Trophoblast cell (in vitro differentiated cells and primary cell): Measurements from ENCODE around the gene FBRSL1.
A peak's percentile ranks its signal among the peaks of the same experiment; 100 is the strongest.
"Not testable (repeated sequence)": the region's sequence is repeated elsewhere in the genome, so short reads cannot be mapped to it uniquely, and the experiment has no call there.

Source experiments
- DNase-seq, 2 donors: peaks; one replicate each; pipeline ENCODE4 v3.0.0-alpha.2; 2016
- H2AFZ ChIP-seq: 2 replicates; pipeline ENCODE4 v1.6.1; 2013; ENCODE audit warnings: low read length, moderate library complexity, mild to moderate bottlenecking; ENCODE audit not compliant: insufficient read depth, poor library complexity
- H2AK5ac ChIP-seq: 2 replicates; pipeline ENCODE4 v1.6.1; 2013; ENCODE audit warnings: mild to moderate bottlenecking, low read length
- H2BK120ac ChIP-seq: 2 replicates; pipeline ENCODE4 v1.6.1; 2013; ENCODE audit warnings: low read length, mild to moderate bottlenecking, moderate library complexity; ENCODE audit not compliant: insufficient read depth, poor library complexity
- H2BK12ac ChIP-seq: 2 replicates; pipeline ENCODE4 v1.6.1; 2013; ENCODE audit warnings: mild to moderate bottlenecking, low read length, moderate library complexity
- H2BK5ac ChIP-seq: 2 replicates; pipeline ENCODE4 v1.6.1; 2013; ENCODE audit warnings: low read length, low read depth, moderate library complexity, mild to moderate bottlenecking; ENCODE audit not compliant: poor library complexity
- H3K14ac ChIP-seq: 2 replicates; pipeline ENCODE4 v1.6.1; 2013; ENCODE audit warnings: mild to moderate bottlenecking, low read length
- H3K18ac ChIP-seq: 2 replicates; pipeline ENCODE4 v1.6.1; 2013; ENCODE audit warnings: mild to moderate bottlenecking, low read length
- H3K23ac ChIP-seq: 2 replicates; pipeline ENCODE4 v1.6.1; 2013; ENCODE audit warnings: low read length
- H3K27ac ChIP-seq: 2 replicates; pipeline ENCODE4 v1.5.1; 2013; ENCODE audit warnings: low read depth, mild to moderate bottlenecking, inconsistent platforms, low read length, moderate library complexity
- H3K27me3 ChIP-seq: 2 replicates; pipeline ENCODE4 v1.6.1; 2013; ENCODE audit warnings: inconsistent platforms, mild to moderate bottlenecking, low read length, moderate library complexity; ENCODE audit not compliant: insufficient read depth
- H3K36me3 ChIP-seq, 2 experiments: 1 replicate in 1 of 2; 2 replicates in 1 of 2; pipeline ENCODE4 v1.6.1; 2013; ENCODE audit warnings: low read length in 2 of 2, mild to moderate bottlenecking in 2 of 2, moderate library complexity in 1 of 2; ENCODE audit not compliant: insufficient read depth in 2 of 2, control insufficient read depth in 1 of 2
- H3K4ac ChIP-seq: 2 replicates; pipeline ENCODE4 v1.6.1; 2013; ENCODE audit warnings: low read depth, mild to moderate bottlenecking, low read length, moderate library complexity
- H3K4me1 ChIP-seq, 2 experiments: 1 replicate in 1 of 2; 2 replicates in 1 of 2; pipeline ENCODE4 v1.6.1; 2013; ENCODE audit warnings: low read length in 2 of 2, mild to moderate bottlenecking in 2 of 2, moderate library complexity in 1 of 2; ENCODE audit not compliant: insufficient read depth in 2 of 2, control insufficient read depth in 1 of 2
- H3K4me2 ChIP-seq: 2 replicates; pipeline ENCODE4 v1.6.1; 2013; ENCODE audit warnings: inconsistent platforms, mild to moderate bottlenecking, low read length, moderate library complexity
- H3K4me3 ChIP-seq: 2 replicates; pipeline ENCODE4 v1.5.1; 2013; ENCODE audit warnings: mild to moderate bottlenecking, low read depth, low read length, inconsistent platforms
- H3K79me1 ChIP-seq: one replicate; pipeline ENCODE4 v1.6.1; 2013; ENCODE audit warnings: low read length
- H3K79me2 ChIP-seq: 2 replicates; pipeline ENCODE4 v1.6.1; 2013; ENCODE audit warnings: low read length, mild to moderate bottlenecking; ENCODE audit not compliant: control insufficient read depth, insufficient read depth, poor library complexity
- H3K9ac ChIP-seq: 2 replicates; pipeline ENCODE4 v1.6.1; 2013; ENCODE audit warnings: mild to moderate bottlenecking, low read length
- H3K9me3 ChIP-seq: 2 replicates; pipeline ENCODE4 v1.6.1; 2013; ENCODE audit warnings: low read depth, mild to moderate bottlenecking, control low read depth, inconsistent platforms, low read length; ENCODE audit not compliant: insufficient read depth
- H4K12ac ChIP-seq: 2 replicates; pipeline ENCODE4 v1.6.1; 2013; ENCODE audit warnings: low read depth, mild to moderate bottlenecking, low read length, moderate library complexity
- H4K8ac ChIP-seq: 2 replicates; pipeline ENCODE4 v1.6.1; 2013; ENCODE audit warnings: low read depth, mild to moderate bottlenecking, low read length, moderate library complexity
- H4K91ac ChIP-seq: one replicate; pipeline ENCODE4 v1.6.1; 2013; ENCODE audit warnings: low read depth, mild to moderate bottlenecking, low read length, moderate library complexity
- WGBS: extraction: QIAGEN DNeasy Blood & Tissue Kit; methylation state at CpG from one replicate; pipeline ENCODE4 v1.1.7; 2013; ENCODE audit warnings: missing lambda C conversion rate; ENCODE audit not compliant: insufficient read length, insufficient coverage; ENCODE audit errors: extremely low coverage; 5-methylcytosine and 5-hydroxymethylcytosine counted together

FBRSL1 gene

DNA sequence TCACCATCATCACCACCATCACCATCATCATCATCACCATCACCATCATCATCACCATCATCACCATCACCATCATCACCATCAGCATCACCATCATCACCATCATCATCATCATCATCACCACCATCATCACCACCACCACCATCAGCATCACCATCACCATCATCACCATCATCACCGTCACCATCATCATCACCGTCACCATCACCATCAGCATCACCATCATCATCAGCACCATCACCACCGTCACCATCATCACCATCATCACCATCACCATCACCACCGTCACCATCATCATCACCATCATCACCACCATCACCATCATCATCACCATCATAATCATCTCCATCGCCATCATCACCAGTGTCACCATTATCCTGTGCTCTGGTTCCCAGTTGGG is 25.6 kb upstream of the FBRSL1 start:
- not testable (repeated sequence) for H2BK120ac ChIP-seq, H3K9ac ChIP-seq, H3K4me1 ChIP-seq, DNase-seq, H3K23ac ChIP-seq, H2BK12ac ChIP-seq, H2AK5ac ChIP-seq, H3K27ac ChIP-seq, H3K27me3 ChIP-seq, H3K36me3 ChIP-seq, H2BK5ac ChIP-seq, H3K4ac ChIP-seq, H4K8ac ChIP-seq, H3K79me2 ChIP-seq, H3K4me2 ChIP-seq, H4K12ac ChIP-seq, H2AFZ ChIP-seq, H3K79me1 ChIP-seq, H3K14ac ChIP-seq, H4K91ac ChIP-seq, H3K18ac ChIP-seq
- Histone ChIP-seq H3K4me3 (peak overlapping the region; percentile 37), H3K9me3 (peaks cover 23% of the 10 kb centered on the region)
- no CpG with 5 or more reads among the region's 5 CpGs for WGBS

DNA sequence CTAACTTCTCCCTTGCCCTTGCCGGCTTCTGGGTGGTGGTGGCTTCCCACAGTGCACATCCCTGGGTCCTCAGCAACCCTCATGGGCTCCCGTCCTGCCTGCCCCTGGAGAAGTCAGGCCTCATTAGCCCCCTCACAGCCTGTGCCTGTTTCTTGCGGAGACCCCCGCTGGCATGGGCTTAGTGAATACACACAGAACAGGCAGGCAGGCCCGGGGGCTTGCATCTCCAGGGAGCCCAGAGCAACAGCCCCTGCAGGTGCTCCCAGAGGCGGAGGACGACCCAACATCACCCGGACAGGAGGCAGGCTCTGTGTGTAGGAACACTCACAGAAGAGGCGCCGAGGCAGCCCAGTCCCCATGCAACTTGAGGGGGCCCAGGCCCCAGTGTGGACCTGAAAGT is 25.1 kb upstream of the FBRSL1 start:
- no peak overlapping the region for H3K4me2 ChIP-seq
- H4K12ac ChIP-seq, result no peak overlapping the region
- whole genome bisulfite sequencing, result no CpG with 5 or more reads among the region's 10 CpGs
- no peak overlapping the region for H2BK5ac ChIP-seq
- no peak overlapping the region for H2AK5ac ChIP-seq
- H4K91ac ChIP-seq, result no peak overlapping the region
- H3K9ac ChIP-seq, result no peak overlapping the region
- no peak overlapping the region for H4K8ac ChIP-seq
- H3K27ac ChIP-seq, result no peak overlapping the region
- no peak overlapping the region for H3K4me3 ChIP-seq
- no peaks in the 10 kb centered on the region for H3K4me1 ChIP-seq
- no peak overlapping the region for H3K4ac ChIP-seq
- H2AFZ ChIP-seq, result no peak overlapping the region
- H3K79me1 ChIP-seq, result no peaks in the 10 kb centered on the region
- no peak for DNase-seq
- H3K79me2 ChIP-seq, result no peaks in the 10 kb centered on the region
- H3K36me3 ChIP-seq, result no peaks in the 10 kb centered on the region
- no peak overlapping the region for H3K14ac ChIP-seq
- peaks cover 19% of the 10 kb centered on the region for H3K9me3 ChIP-seq
- no peak overlapping the region for H3K23ac ChIP-seq
- H2BK120ac ChIP-seq, result no peak overlapping the region
- peaks cover 5% of the 10 kb centered on the region for H3K27me3 ChIP-seq
- no peak overlapping the region for H2BK12ac ChIP-seq
- no peak overlapping the region for H3K18ac ChIP-seq

DNA sequence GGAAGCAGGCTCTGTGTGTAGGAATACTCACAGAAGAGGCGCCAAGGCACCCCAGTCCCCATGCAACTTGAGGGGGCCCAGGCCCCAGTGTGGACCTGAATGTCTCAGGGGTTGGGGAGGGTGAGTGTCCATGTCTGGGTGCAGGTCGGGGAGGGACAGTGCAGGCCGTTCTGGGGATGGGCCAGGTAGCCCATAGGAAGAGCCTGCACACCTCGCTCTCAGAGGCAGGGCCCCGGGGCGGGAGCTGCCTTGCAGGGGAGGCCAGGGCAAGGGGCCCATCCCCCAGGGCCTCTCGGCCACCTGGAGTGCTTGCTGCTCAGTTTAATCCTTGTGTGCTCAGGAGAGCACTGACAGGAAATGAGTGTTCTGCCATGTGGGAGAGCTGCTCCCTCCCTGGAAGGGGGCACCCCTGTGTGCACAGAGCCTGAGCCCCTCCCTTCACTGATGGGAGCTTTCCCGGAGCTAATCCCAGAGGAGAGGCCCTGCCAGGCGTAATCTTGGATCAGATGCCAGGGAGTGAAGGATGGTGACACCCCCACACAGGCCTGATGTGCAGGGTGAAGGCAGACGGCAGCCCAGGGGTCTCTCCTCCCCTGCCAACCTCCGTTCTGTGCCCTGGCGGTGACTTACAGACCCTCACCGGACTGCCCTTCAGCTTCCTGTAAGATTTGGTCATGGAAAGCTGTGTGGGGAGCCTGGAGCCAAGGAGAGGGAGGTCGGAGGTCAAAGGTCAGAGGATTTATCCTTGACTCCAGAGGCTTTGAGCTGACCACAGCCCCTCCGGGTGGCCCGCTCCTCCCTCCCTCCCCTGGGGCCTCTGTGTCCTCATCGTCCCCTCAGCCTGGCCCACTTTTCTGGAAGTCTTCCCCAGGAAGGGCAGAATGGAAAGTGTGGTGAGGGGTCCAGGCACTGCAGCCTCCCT is 24.4 kb upstream of the FBRSL1 start:
- WGBS, result no CpG with 5 or more reads among the region's 17 CpGs
- H3K27ac ChIP-seq, result no peak overlapping the region
- no peak overlapping the region for H3K4me2 ChIP-seq
- no peak overlapping the region for H4K12ac ChIP-seq
- H3K4ac ChIP-seq, result no peak overlapping the region
- H2AK5ac ChIP-seq, result no peak overlapping the region
- no peaks in the 10 kb centered on the region for H3K79me1 ChIP-seq
- no peaks in the 10 kb centered on the region for H3K4me1 ChIP-seq
- H3K14ac ChIP-seq, result no peak overlapping the region
- H3K79me2 ChIP-seq, result no peaks in the 10 kb centered on the region
- no peak overlapping the region for H3K23ac ChIP-seq
- H3K27me3 ChIP-seq, result peaks cover 5% of the 10 kb centered on the region
- no peaks in the 10 kb centered on the region for H3K36me3 ChIP-seq
- H2BK12ac ChIP-seq, result no peak overlapping the region
- H3K9ac ChIP-seq, result no peak overlapping the region
- H3K4me3 ChIP-seq, result no peak overlapping the region
- H3K9me3 ChIP-seq, result peaks cover 17% of the 10 kb centered on the region
- no peak overlapping the region for H2BK5ac ChIP-seq
- no peak overlapping the region for H4K91ac ChIP-seq
- DNase-seq, result no peak
- H2BK120ac ChIP-seq, result no peak overlapping the region
- no peak overlapping the region for H3K18ac ChIP-seq
- no peak overlapping the region for H4K8ac ChIP-seq
- no peak overlapping the region for H2AFZ ChIP-seq

DNA sequence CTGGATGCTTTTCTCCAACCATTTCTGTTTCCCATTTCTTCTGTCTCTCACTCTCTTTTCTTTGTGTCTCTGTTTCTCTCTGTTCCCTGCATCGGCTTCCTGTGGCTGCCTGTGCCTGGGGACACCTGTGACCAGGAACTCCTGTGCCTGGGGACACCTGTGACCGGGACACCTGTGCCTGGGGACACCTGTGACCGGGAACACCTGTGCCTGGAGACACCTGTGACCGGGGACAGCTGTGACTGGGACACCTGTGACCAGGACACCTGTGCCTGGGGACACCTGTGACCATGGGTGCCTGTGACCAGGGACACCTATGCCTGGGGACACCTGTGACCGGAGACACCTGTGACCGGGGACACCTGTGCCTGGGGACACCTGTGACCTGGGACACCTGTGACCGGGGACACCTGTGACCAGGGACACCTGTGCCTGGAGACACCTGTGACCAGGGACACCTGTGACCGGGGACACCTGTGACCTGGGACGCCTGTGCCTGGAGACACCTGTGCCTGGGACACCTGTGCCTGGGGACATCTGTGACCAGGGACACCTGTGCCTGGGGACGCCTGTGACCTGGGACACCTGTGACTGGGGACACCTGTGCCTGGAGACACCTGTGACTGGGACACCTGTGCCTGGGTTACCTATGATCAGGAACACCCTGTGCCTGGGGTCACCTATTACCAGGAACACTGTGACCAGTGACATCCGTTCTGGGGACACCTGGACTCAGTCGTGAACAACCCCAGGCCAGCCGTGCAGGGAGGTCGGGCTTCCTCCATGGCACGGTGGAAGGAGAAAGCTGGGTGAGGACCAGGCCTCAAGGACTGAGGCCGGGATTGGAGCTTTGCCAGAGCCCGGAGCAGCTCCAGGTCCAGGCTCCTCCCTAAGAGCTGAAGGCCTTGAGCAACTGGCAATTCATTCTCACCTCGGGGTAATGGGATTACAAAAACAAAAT is 23.4 kb upstream of the FBRSL1 start:
- H2BK5ac ChIP-seq, result no peak overlapping the region
- no peak overlapping the region for H2BK120ac ChIP-seq
- H3K79me1 ChIP-seq, result no peaks in the 10 kb centered on the region
- H3K14ac ChIP-seq, result no peak overlapping the region
- no peak overlapping the region for H3K18ac ChIP-seq
- no peak overlapping the region for H2AFZ ChIP-seq
- H4K8ac ChIP-seq, result no peak overlapping the region
- H3K79me2 ChIP-seq, result no peaks in the 10 kb centered on the region
- H2AK5ac ChIP-seq, result no peak overlapping the region
- no peak overlapping the region for H3K9ac ChIP-seq
- peaks cover 5% of the 10 kb centered on the region for H3K27me3 ChIP-seq
- WGBS, result no CpG with 5 or more reads among the region's 18 CpGs
- H3K23ac ChIP-seq, result no peak overlapping the region
- DNase-seq, result no peak
- no peak overlapping the region for H3K4me3 ChIP-seq
- peaks cover 15% of the 10 kb centered on the region for H3K9me3 ChIP-seq
- H3K4me1 ChIP-seq, result no peaks in the 10 kb centered on the region
- no peak overlapping the region for H3K4me2 ChIP-seq
- no peak overlapping the region for H3K27ac ChIP-seq
- H2BK12ac ChIP-seq, result no peak overlapping the region
- H3K4ac ChIP-seq, result no peak overlapping the region
- H4K91ac ChIP-seq, result no peak overlapping the region
- H4K12ac ChIP-seq, result no peak overlapping the region
- H3K36me3 ChIP-seq, result no peaks in the 10 kb centered on the region
